GM23338 (cell line): Measurements from ENCODE around the gene APOBR. TPM values are rescaled to one million over a fixed set of nuclear protein-coding genes. Genes with fewer than 3 reads are reported as not detected.

Source experiments
- ATAC-seq: fragments of 200-7000 bp; cut with Tn5 transposase; 3 replicates; pipeline ENCODE4 v1.9.1; 2020
- DNase-seq: peaks from one replicate; pipeline ENCODE4 v3.0.0-alpha.2; 2015; ENCODE audit warnings: low spot score
- H2AFZ ChIP-seq: fragments of 200-600 bp; sonication (generic); 2 replicates; pipeline ENCODE4 v1.8.0; 2016; ENCODE audit warnings: antibody characterized with exemption, mild to moderate bottlenecking, moderate library complexity
- H3F3A ChIP-seq: fragments of 200-600 bp; sonication (generic); replicated peaks from 2 replicates; pipeline ENCODE4 v1.8.0; 2017; ENCODE audit warnings: antibody characterized with exemption, mixed run types, low read depth
- H3K27ac ChIP-seq: fragments of 200-600 bp; sonication (generic); 2 replicates; pipeline ENCODE4 v1.6.1; 2016; ENCODE audit warnings: low read depth
- H3K27me3 ChIP-seq: fragments of 200-600 bp; sonication (generic); 2 replicates; pipeline ENCODE4 v1.8.0; 2016; ENCODE audit warnings: mild to moderate bottlenecking, mixed run types, moderate library complexity; ENCODE audit not compliant: insufficient read depth
- H3K36me3 ChIP-seq: fragments of 200-600 bp; sonication (generic); 2 replicates; pipeline ENCODE4 v1.8.0; 2016; ENCODE audit warnings: mild to moderate bottlenecking; ENCODE audit not compliant: insufficient read depth
- H3K4me1 ChIP-seq: fragments of 200-600 bp; sonication (generic); 2 replicates; pipeline ENCODE4 v1.8.0; 2016; ENCODE audit warnings: mild to moderate bottlenecking, moderate library complexity; ENCODE audit not compliant: insufficient read depth
- H3K4me2 ChIP-seq: fragments of 200-600 bp; sonication (generic); 2 replicates; pipeline ENCODE4 v1.7.1; 2017; ENCODE audit warnings: mixed run types
- H3K4me3 ChIP-seq: fragments of 200-600 bp; sonication (generic); 2 replicates; pipeline ENCODE4 v1.6.1; 2016; ENCODE audit warnings: mixed run types
- H3K79me2 ChIP-seq: fragments of 200-600 bp; sonication (generic); replicated peaks from 2 replicates; pipeline ENCODE4 v1.8.0; 2017; ENCODE audit warnings: mild to moderate bottlenecking; ENCODE audit not compliant: insufficient read depth
- H3K9me2 ChIP-seq: fragments of 200-600 bp; sonication (generic); 2 replicates; pipeline ENCODE4 v1.8.0; 2017; ENCODE audit not compliant: insufficient read depth
- H4K20me1 ChIP-seq: fragments of 200-600 bp; sonication (generic); replicated peaks from 2 replicates; pipeline ENCODE4 v1.8.0; 2017; ENCODE audit warnings: mild to moderate bottlenecking; ENCODE audit not compliant: insufficient read depth
- H3K27ac Mint-ChIP-seq: 2 replicates; pipeline ENCODE4 v1.8.0; 2020; ENCODE audit warnings: inconsistent platforms, mild to moderate bottlenecking, moderate library complexity, mixed read lengths
- H3K27me3 Mint-ChIP-seq: 3 replicates; pipeline ENCODE4 v1.8.0; 2022; ENCODE audit warnings: low read depth, mild to moderate bottlenecking, moderate library complexity, mixed read lengths, inconsistent platforms; ENCODE audit not compliant: insufficient read depth, poor library complexity
- H3K36me3 Mint-ChIP-seq: 3 replicates; pipeline ENCODE4 v1.8.0; 2021; ENCODE audit warnings: low read depth, mild to moderate bottlenecking, inconsistent platforms, moderate library complexity, mixed read lengths
- H3K4me1 Mint-ChIP-seq: 3 replicates; pipeline ENCODE4 v1.8.0; 2020; ENCODE audit warnings: mild to moderate bottlenecking, inconsistent platforms, mixed read lengths
- H3K4me3 Mint-ChIP-seq: 3 replicates; pipeline ENCODE4 v1.8.0; 2021; ENCODE audit warnings: moderate library complexity, mild to moderate bottlenecking, inconsistent platforms, mixed read lengths
- H3K9me3 Mint-ChIP-seq: 3 replicates; pipeline ENCODE4 v1.8.0; 2020; ENCODE audit warnings: moderate library complexity, mild to moderate bottlenecking, inconsistent platforms, mixed read lengths
- CREB1 ChIP-seq: fragments of 250-450 bp; sonication (Bioruptor Pico); IDR thresholded peaks from 2 replicates; pipeline ENCODE4 v1.5.0; 2020; ENCODE audit warnings: low read depth, mild to moderate bottlenecking, moderate library complexity
- EZH2 ChIP-seq: fragments of 200-600 bp; sonication (generic); IDR thresholded peaks from one replicate; pipeline ENCODE4 v1.8.0; 2017; ENCODE audit warnings: antibody characterized with exemption, mild to moderate bottlenecking, low read depth; ENCODE audit not compliant: unreplicated experiment
- EZH2phosphoT487 ChIP-seq: fragments of 200-600 bp; sonication (generic); IDR thresholded peaks from one replicate; pipeline ENCODE4 v1.8.1; 2018; ENCODE audit warnings: antibody characterized with exemption; ENCODE audit not compliant: unreplicated experiment
- JUNB ChIP-seq: IDR thresholded peaks from one replicate; pipeline ENCODE4 v1.6.1; 2016; ENCODE audit warnings: antibody characterized with exemption; ENCODE audit not compliant: unreplicated experiment
- POLR2AphosphoS5 ChIP-seq: IDR thresholded peaks from 2 replicates; pipeline ENCODE4 v1.6.1; 2016; ENCODE audit warnings: antibody characterized with exemption, low read depth
- STAT1 ChIP-seq: IDR thresholded peaks from one replicate; pipeline ENCODE4 v1.6.1; 2016; ENCODE audit warnings: antibody characterized with exemption; ENCODE audit not compliant: unreplicated experiment
- ZNF114 ChIP-seq: fragments of 250-450 bp; sonication (Bioruptor Pico); IDR thresholded peaks from 2 replicates; pipeline ENCODE4 v1.5.0; 2020; ENCODE audit warnings: mild to moderate bottlenecking, moderate library complexity
- polyA plus RNA-seq: library from polyadenylated mRNA; unstranded; fragments of >200 nt; fragmentation: Nextera tagmentation; extraction: Ambion mirVana; gene quantifications from 2 replicates; pipeline ENCODE4 v1.2.1, GENCODE V29; 2016
- total RNA-seq: library from RNA; depleted of rRNA; stranded (reverse); fragments of >200 nt; shearing (Covaris generic); gene quantifications from 2 replicates; pipeline ENCODE4 v1.2.3, GENCODE V29; 2014
- TF ChIP-seq, protein P1 (sequence below), 2 experiments: fragments of 200-600 bp in 1 of 2; sonication (generic) in 1 of 2; conservative IDR thresholded peaks; 2 replicates each; pipeline versions ENCODE4 v1.5.1 to v1.6.1; 2016 to 2017; ENCODE audit warnings: antibody characterized with exemption in 2 of 2, low read depth in 2 of 2, mild to moderate bottlenecking in 2 of 2, moderate library complexity in 1 of 2
- TF ChIP-seq, protein P2 (sequence below): IDR thresholded peaks from one replicate; pipeline ENCODE4 v1.6.1; 2018; ENCODE audit warnings: antibody characterized with exemption; ENCODE audit not compliant: unreplicated experiment
- TF ChIP-seq, protein P3 (sequence below): fragments of 250-450 bp; sonication (Bioruptor Pico); IDR thresholded peaks from 2 replicates; pipeline ENCODE4 v1.5.0; 2020; ENCODE audit warnings: mild to moderate bottlenecking, moderate library complexity

Gene APOBR
- total and polyA plus RNA-seq, 2 experiments from 2014 or later: 0.07 TPM; not detected in 1

DNA sequence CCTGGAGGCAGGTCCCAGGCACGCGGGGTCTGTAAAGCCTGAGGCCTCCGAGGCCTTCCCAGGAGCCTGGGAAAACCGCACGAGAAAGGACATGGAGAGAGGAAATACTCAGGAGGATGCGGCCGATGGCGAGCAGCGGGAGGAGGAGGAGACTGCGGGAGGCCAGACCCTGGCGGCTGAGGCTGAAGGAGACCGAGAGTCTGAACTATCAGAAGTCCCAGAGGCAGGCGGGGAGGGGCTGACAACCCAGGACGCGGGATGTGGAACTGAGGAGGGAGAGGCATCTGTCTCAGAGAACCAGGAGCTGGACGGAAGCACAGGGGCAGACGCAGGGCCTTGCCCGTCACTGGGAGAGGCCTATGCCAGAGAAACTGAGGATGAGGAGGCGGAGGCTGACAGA, 2.4 kb downstream of the APOBR start (continued):
- no peak for TF ChIP-seq CREB1 (CRISPR knock-in tag)
- TF ChIP-seq POLR2AphosphoS5: no peak
- TF ChIP-seq, protein P1, sequence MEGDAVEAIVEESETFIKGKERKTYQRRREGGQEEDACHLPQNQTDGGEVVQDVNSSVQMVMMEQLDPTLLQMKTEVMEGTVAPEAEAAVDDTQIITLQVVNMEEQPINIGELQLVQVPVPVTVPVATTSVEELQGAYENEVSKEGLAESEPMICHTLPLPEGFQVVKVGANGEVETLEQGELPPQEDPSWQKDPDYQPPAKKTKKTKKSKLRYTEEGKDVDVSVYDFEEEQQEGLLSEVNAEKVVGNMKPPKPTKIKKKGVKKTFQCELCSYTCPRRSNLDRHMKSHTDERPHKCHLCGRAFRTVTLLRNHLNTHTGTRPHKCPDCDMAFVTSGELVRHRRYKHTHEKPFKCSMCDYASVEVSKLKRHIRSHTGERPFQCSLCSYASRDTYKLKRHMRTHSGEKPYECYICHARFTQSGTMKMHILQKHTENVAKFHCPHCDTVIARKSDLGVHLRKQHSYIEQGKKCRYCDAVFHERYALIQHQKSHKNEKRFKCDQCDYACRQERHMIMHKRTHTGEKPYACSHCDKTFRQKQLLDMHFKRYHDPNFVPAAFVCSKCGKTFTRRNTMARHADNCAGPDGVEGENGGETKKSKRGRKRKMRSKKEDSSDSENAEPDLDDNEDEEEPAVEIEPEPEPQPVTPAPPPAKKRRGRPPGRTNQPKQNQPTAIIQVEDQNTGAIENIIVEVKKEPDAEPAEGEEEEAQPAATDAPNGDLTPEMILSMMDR (conservative IDR thresholded peaks at IDR 0.05; ENCODE audit: low read depth in 2 of 2): no peak

DNA sequence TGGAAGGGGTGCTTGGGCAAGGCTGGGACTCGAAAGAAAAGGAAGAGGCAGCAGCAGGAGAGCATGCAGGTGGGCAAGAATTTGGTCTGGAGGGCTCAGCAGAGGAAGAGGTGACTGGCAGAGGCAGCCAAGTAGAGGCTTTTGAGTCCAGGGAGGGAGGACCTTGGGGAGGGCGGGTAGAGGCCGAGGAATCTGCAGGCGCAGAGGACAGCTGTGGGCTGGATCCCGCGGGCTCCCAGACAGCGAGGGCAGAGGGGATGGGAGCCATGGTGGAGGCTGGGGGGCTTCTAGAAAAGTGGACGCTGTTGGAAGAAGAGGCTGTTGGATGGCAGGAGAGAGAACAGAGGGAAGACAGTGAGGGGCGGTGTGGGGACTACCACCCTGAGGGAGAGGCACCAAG, 2.9 kb downstream of the APOBR start:
- Mint-ChIP-seq H3K9me3 (no peaks in the 10 kb centered on the region), H3K4me3 (no peak overlapping the region), H3K27ac (no peak overlapping the region), H3K27me3 (peaks cover 15% of the 10 kb centered on the region), H3K4me1 (no peaks in the 10 kb centered on the region), H3K36me3 (no peaks in the 10 kb centered on the region)
- DNase-seq (no peak), ATAC-seq (no peak)
- Histone ChIP-seq H4K20me1 (no peaks in the 10 kb centered on the region), H3K27me3 (no peaks in the 10 kb centered on the region), H3K27ac (no peak overlapping the region), H3F3A (no peaks in the 10 kb centered on the region), H3K9me2 (peaks cover 2% of the 10 kb centered on the region; the same call in 1 of the 2 replicates), H3K4me1 (no peaks in the 10 kb centered on the region), H3K36me3 (no peaks in the 10 kb centered on the region), H3K79me2 (no peaks in the 10 kb centered on the region), H2AFZ (no peak overlapping the region), H3K4me3 (no peak overlapping the region), H3K4me2 (no peak overlapping the region)
- TF ChIP-seq EZH2: no peak
- TF ChIP-seq STAT1: no peak
- no peak for TF ChIP-seq POLR2AphosphoS5
- TF ChIP-seq JUNB: no peak
- TF ChIP-seq ZNF114 (CRISPR knock-in tag): no peak
- TF ChIP-seq EZH2phosphoT487: no peak
- no peak for TF ChIP-seq CREB1 (CRISPR knock-in tag)
- TF ChIP-seq, protein P2, sequence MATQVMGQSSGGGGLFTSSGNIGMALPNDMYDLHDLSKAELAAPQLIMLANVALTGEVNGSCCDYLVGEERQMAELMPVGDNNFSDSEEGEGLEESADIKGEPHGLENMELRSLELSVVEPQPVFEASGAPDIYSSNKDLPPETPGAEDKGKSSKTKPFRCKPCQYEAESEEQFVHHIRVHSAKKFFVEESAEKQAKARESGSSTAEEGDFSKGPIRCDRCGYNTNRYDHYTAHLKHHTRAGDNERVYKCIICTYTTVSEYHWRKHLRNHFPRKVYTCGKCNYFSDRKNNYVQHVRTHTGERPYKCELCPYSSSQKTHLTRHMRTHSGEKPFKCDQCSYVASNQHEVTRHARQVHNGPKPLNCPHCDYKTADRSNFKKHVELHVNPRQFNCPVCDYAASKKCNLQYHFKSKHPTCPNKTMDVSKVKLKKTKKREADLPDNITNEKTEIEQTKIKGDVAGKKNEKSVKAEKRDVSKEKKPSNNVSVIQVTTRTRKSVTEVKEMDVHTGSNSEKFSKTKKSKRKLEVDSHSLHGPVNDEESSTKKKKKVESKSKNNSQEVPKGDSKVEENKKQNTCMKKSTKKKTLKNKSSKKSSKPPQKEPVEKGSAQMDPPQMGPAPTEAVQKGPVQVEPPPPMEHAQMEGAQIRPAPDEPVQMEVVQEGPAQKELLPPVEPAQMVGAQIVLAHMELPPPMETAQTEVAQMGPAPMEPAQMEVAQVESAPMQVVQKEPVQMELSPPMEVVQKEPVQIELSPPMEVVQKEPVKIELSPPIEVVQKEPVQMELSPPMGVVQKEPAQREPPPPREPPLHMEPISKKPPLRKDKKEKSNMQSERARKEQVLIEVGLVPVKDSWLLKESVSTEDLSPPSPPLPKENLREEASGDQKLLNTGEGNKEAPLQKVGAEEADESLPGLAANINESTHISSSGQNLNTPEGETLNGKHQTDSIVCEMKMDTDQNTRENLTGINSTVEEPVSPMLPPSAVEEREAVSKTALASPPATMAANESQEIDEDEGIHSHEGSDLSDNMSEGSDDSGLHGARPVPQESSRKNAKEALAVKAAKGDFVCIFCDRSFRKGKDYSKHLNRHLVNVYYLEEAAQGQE: no peak
- TF ChIP-seq, protein P3, sequence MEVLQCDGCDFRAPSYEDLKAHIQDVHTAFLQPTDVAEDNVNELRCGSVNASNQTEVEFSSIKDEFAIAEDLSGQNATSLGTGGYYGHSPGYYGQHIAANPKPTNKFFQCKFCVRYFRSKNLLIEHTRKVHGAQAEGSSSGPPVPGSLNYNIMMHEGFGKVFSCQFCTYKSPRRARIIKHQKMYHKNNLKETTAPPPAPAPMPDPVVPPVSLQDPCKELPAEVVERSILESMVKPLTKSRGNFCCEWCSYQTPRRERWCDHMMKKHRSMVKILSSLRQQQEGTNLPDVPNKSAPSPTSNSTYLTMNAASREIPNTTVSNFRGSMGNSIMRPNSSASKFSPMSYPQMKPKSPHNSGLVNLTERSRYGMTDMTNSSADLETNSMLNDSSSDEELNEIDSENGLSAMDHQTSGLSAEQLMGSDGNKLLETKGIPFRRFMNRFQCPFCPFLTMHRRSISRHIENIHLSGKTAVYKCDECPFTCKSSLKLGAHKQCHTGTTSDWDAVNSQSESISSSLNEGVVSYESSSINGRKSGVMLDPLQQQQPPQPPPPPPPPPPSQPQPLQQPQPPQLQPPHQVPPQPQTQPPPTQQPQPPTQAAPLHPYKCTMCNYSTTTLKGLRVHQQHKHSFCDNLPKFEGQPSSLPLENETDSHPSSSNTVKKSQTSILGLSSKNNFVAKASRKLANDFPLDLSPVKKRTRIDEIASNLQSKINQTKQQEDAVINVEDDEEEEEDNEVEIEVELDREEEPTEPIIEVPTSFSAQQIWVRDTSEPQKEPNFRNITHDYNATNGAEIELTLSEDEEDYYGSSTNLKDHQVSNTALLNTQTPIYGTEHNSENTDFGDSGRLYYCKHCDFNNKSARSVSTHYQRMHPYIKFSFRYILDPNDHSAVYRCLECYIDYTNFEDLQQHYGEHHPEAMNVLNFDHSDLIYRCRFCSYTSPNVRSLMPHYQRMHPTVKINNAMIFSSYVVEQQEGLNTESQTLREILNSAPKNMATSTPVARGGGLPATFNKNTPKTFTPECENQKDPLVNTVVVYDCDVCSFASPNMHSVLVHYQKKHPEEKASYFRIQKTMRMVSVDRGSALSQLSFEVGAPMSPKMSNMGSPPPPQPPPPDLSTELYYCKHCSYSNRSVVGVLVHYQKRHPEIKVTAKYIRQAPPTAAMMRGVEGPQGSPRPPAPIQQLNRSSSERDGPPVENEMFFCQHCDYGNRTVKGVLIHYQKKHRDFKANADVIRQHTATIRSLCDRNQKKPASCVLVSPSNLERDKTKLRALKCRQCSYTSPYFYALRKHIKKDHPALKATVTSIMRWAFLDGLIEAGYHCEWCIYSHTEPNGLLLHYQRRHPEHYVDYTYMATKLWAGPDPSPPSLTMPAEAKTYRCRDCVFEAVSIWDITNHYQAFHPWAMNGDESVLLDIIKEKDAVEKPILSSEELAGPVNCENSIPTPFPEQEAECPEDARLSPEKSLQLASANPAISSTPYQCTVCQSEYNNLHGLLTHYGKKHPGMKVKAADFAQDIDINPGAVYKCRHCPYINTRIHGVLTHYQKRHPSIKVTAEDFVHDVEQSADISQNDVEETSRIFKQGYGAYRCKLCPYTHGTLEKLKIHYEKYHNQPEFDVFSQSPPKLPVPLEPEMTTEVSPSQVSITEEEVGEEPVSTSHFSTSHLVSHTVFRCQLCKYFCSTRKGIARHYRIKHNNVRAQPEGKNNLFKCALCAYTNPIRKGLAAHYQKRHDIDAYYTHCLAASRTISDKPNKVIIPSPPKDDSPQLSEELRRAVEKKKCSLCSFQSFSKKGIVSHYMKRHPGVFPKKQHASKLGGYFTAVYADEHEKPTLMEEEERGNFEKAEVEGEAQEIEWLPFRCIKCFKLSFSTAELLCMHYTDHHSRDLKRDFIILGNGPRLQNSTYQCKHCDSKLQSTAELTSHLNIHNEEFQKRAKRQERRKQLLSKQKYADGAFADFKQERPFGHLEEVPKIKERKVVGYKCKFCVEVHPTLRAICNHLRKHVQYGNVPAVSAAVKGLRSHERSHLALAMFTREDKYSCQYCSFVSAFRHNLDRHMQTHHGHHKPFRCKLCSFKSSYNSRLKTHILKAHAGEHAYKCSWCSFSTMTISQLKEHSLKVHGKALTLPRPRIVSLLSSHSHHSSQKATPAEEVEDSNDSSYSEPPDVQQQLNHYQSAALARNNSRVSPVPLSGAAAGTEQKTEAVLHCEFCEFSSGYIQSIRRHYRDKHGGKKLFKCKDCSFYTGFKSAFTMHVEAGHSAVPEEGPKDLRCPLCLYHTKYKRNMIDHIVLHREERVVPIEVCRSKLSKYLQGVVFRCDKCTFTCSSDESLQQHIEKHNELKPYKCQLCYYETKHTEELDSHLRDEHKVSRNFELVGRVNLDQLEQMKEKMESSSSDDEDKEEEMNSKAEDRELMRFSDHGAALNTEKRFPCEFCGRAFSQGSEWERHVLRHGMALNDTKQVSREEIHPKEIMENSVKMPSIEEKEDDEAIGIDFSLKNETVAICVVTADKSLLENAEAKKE (CRISPR knock-in tag): no peak
- TF ChIP-seq, protein P1 (conservative IDR thresholded peaks at IDR 0.05; ENCODE audit: low read depth in 2 of 2): no peak
